ENCODE results near the gene TRA2A. TPM values are rescaled to one million over a fixed set of nuclear protein-coding genes. Genes with fewer than 3 reads are reported as not detected.

TRA2A gene
- total RNA-seq: 14.2 and 88.5 TPM in 2 replicates

GRCh38 chr7:23531794-23532489 is at the start of gene TRA2A:
TRA2A (minus strand) TSS chr7:23531981; CDS start chr7:23531824, 157 bp downstream.

GRCh38 chr7:23470330-23471105 is 61.3 kb downstream of the TRA2A start, which contains the start of gene IGF2BP3:
IGF2BP3 (minus strand) TSS chr7:23470491; CDS start chr7:23470110, 381 bp downstream.

Other genes starting within 250 kb of the TRA2A start
- 76.0 and 82.0 TPM in 2 replicates for gene MALSU1, start 232.6 kb downstream of the TRA2A start, total RNA-seq
- gene IGF2BP3, start 61.5 kb downstream of the TRA2A start, total RNA-seq: 22.2 and 44.3 TPM in 2 replicates
- gene CCDC126, start 65.4 kb upstream of the TRA2A start, total RNA-seq: 7.0 and 9.3 TPM in 2 replicates
- 0.16 and 2.1 TPM in 2 replicates for gene FAM221A, start 148.2 kb upstream of the TRA2A start, total RNA-seq
- not detected in 2 replicates for gene STK31, start 178.2 kb upstream of the TRA2A start, total RNA-seq